HepG2 (cell line): ENCODE measurements around the gene MYOM1.

ENCODE experiments used
- CBX2 ChIP-seq, 2 experiments: fragments of 200-600 bp in 1 of 2; sonication (generic); formaldehyde crosslinking in 1 of 2; IDR thresholded peaks; 2 replicates each; pipeline versions ENCODE4 v1.7.0 to v1.8.1; 2018 to 2022; ENCODE audit warnings: low read depth in 2 of 2, low read length in 1 of 2, mild to moderate bottlenecking in 1 of 2, missing genetic modification reagents in 1 of 2
- EZH2 ChIP-seq: conservative IDR thresholded peaks from 2 replicates; pipeline ENCODE4 v1.6.1; 2012; ENCODE audit warnings: mild to moderate bottlenecking, low read depth, low read length, moderate library complexity
- KDM6A ChIP-seq: IDR thresholded peaks from 2 replicates; pipeline ENCODE4 v1.6.1; 2016; ENCODE audit warnings: low read depth
- KLF11 ChIP-seq: IDR thresholded peaks from 2 replicates; pipeline ENCODE4 v1.6.1; 2016; ENCODE audit warnings: missing compliant biosample characterization
- MAFF ChIP-seq: IDR thresholded peaks from 2 replicates; pipeline ENCODE4 v1.6.1; 2011; ENCODE audit warnings: low read depth, low read length, improper control_type of control experiment
- SMARCE1 ChIP-seq: fragments of 450-650 bp; IDR thresholded peaks from 2 replicates; pipeline ENCODE4 v1.6.1; 2017; ENCODE audit warnings: borderline replicate concordance
- ZNF292 ChIP-seq: sonication (generic); formaldehyde crosslinking; IDR thresholded peaks from 2 replicates; pipeline ENCODE4 v1.8.1; 2022; ENCODE audit warnings: mild to moderate bottlenecking, low read depth, missing genetic modification reagents, borderline replicate concordance
- ZNF530 ChIP-seq: sonication (generic); formaldehyde crosslinking; IDR thresholded peaks from 2 replicates; pipeline ENCODE4 v1.5.0; 2020; ENCODE audit warnings: low read depth, mild to moderate bottlenecking, missing genetic modification reagents
- TF ChIP-seq, protein P1 (sequence below): sonication (generic); formaldehyde crosslinking; IDR thresholded peaks from 2 replicates; pipeline ENCODE4 v1.5.0; 2020; ENCODE audit warnings: mild to moderate bottlenecking, missing genetic modification reagents, moderate library complexity
- TF ChIP-seq, protein P2 (sequence below): IDR thresholded peaks from 2 replicates; pipeline ENCODE4 v1.6.1; 2012; ENCODE audit warnings: inconsistent platforms

DNA sequence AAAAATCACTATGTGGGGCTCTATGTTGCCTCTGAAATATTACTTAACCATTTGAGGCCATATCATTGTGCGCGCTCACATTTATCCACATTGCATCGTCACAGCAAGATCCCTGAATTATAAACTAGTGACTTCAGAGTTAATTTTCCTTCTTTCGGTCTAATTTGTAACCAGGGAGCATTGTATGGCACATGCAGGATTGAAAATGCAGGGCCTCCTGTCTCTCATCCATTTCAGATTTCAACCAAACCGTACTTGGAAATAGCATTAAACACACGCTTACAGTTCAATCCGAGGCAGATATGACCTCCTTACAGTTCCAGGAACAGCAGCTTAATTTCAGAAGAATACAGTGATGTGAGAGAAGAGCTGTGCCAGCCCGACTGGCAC lies 532 bp downstream of the MYOM1 start:
- TF ChIP-seq, protein P1, sequence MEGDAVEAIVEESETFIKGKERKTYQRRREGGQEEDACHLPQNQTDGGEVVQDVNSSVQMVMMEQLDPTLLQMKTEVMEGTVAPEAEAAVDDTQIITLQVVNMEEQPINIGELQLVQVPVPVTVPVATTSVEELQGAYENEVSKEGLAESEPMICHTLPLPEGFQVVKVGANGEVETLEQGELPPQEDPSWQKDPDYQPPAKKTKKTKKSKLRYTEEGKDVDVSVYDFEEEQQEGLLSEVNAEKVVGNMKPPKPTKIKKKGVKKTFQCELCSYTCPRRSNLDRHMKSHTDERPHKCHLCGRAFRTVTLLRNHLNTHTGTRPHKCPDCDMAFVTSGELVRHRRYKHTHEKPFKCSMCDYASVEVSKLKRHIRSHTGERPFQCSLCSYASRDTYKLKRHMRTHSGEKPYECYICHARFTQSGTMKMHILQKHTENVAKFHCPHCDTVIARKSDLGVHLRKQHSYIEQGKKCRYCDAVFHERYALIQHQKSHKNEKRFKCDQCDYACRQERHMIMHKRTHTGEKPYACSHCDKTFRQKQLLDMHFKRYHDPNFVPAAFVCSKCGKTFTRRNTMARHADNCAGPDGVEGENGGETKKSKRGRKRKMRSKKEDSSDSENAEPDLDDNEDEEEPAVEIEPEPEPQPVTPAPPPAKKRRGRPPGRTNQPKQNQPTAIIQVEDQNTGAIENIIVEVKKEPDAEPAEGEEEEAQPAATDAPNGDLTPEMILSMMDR (CRISPR knock-in tag) = no peak
- TF ChIP-seq ZNF292 (CRISPR knock-in tag) (no peak), EZH2 (no peak), CBX2 (IDR thresholded peaks at IDR 0.05; ENCODE audit: low read depth, low read length) (no peak), CBX2 (CRISPR knock-in tag; IDR thresholded peaks at IDR 0.05; ENCODE audit: low read depth) (no peak), SMARCE1 (no peak), MAFF (no peak), KLF11 (CRISPR knock-in tag) (no peak), KDM6A (CRISPR knock-in tag) (no peak), ZNF530 (CRISPR knock-in tag) (no peak)
- TF ChIP-seq, protein P2, sequence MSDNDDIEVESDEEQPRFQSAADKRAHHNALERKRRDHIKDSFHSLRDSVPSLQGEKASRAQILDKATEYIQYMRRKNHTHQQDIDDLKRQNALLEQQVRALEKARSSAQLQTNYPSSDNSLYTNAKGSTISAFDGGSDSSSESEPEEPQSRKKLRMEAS = no peak
